ENCODE data around the gene FRAS1.
"Not testable (repeated sequence)": the region's sequence is repeated elsewhere in the genome, so short reads cannot be mapped to it uniquely, and the experiment has no call there.

GRCh38 chr4:78181681-78182234 is 124.6 kb downstream of the FRAS1 start:
- TF ChIP-seq POLR2AphosphoS5 (IDR thresholded peaks at IDR 0.05; ENCODE audit: low read depth, low read length); POU2F2 (IDR thresholded peaks at IDR 0.05; ENCODE audit: low read depth, low read length); POLR2A (IDR thresholded peaks at IDR 0.05; ENCODE audit: low read depth, low read length); TAF1 (IDR thresholded peaks at IDR 0.05; ENCODE audit: low read depth, low read length); SPI1 (IDR thresholded peaks at IDR 0.05; ENCODE audit: low read depth, low read length); PAX5 (IDR thresholded peaks at IDR 0.05; ENCODE audit: insufficient read depth, low read length, severe bottlenecking): not testable (repeated sequence)

Measured in GM12891 (cell line).